GM06990 (cell line): ENCODE measurements around the gene ZNF771.
A peak's percentile ranks its signal among the peaks of the same experiment; 100 is the strongest.

Source experiments
- DNase-seq: peaks from one replicate; pipeline ENCODE4 v3.0.0-alpha.2; 2011; ENCODE audit not compliant: insufficient read length; ENCODE audit errors: extremely low read depth
- H3K27me3 ChIP-seq: replicated peaks from 2 replicates; pipeline ENCODE4 v1.6.0; 2011; ENCODE audit warnings: low read length; ENCODE audit not compliant: control insufficient read depth, insufficient read depth
- H3K36me3 ChIP-seq: 2 replicates; pipeline ENCODE4 v1.5.1; 2011; ENCODE audit warnings: low read length; ENCODE audit not compliant: control insufficient read depth, insufficient read depth
- H3K4me3 ChIP-seq: replicated peaks from 2 replicates; pipeline ENCODE4 v1.5.1; 2011; ENCODE audit warnings: low read depth, mild to moderate bottlenecking, control low read depth, low read length
- CTCF ChIP-seq: IDR thresholded peaks from 2 replicates; pipeline ENCODE4 v1.5.1; 2011; ENCODE audit warnings: low read length, control low read depth, mild to moderate bottlenecking, inconsistent platforms; ENCODE audit not compliant: insufficient read depth, poor library complexity, severe bottlenecking

The ZNF771 gene

DNA sequence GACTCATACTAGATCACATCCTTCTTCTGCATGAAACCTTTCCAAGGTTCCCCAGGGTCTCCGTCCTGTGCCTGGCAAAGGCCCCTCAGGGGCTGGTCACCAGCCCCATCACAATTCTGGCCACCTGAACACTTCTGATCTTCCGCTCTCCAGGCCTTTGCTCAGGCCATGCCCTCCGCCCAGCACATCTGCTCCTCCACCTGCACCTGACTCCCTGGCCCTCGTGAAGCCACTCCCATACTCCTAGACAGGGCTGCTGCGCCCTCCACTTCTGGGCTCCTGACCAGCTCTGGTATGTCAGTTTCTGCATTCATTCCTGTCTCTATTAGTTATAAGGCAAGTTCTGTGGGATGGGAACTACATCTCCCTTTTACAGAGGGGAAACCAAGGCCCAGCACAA is 34.7 kb upstream of the ZNF771 start:
- DNase-seq, result no peak
- Histone ChIP-seq H3K27me3 (no peaks in the 10 kb centered on the region), H3K4me3 (no peak overlapping the region), H3K36me3 (no peaks in the 10 kb centered on the region; the same call in 1 of the 2 replicates)
- no peak for TF ChIP-seq CTCF

DNA sequence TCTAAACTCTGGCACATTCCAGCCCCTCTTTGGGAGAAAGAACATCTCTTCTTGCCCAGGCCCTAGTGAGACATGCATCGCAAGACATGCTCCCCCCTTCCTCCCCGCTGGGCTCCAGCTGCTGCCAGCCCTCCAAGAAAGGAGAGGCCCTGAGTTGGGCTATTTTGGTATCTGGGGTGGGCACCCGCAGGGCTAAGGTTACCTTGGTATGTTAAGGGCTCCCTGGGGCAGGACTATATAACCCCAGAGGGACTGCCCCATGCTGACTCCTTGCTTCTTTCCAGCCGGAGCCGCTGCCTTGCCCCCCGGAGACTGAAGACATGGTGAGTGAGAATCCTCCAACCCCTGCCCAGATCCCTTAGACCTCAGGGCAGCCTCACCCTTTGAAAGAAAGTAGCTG is 32.9 kb upstream of the ZNF771 start, which contains the start of gene MYL11:
TSS of gene MYL11 (plus strand) at position 265 of the 400 bp plus-strand sequence. CDS start at position 321, 56 bp downstream.
- no peaks in the 10 kb centered on the region; the same call in 1 of the 2 replicates for H3K36me3 ChIP-seq

GRCh38 chr16:30375864-30376263 is 31.5 kb upstream of the ZNF771 start:
- Histone ChIP-seq H3K36me3 (peaks cover 4% of the 10 kb centered on the region; the same call in 1 of the 2 replicates), H3K4me3 (no peak overlapping the region), H3K27me3 (no peaks in the 10 kb centered on the region)
- DNase-seq, result no peak
- TF ChIP-seq CTCF, result no peak

More for the DNA sequence above, 32.9 kb upstream of the ZNF771 start, which contains the start of gene MYL11:
- TF ChIP-seq CTCF, result no peak
- Histone ChIP-seq H3K4me3 (no peak within 1 kb of the TSS), H3K27me3 (no peaks in the 10 kb centered on the region)
- DNase-seq, result no peak

- no peak overlapping the region for H3K4me3 ChIP-seq
- DNase-seq, result no peak
- no peak for TF ChIP-seq CTCF
- no peaks in the 10 kb centered on the region for H3K27me3 ChIP-seq
- H3K36me3 ChIP-seq, result peaks cover 6% of the 10 kb centered on the region; the same call in 1 of the 2 replicates
These were observed 30.9 kb upstream of the ZNF771 start for GRCh38 chr16:30376461-30376902.

- TF ChIP-seq CTCF, result no peak
- DNase-seq, result no peak
- Histone ChIP-seq H3K27me3 (no peaks in the 10 kb centered on the region), H3K4me3 (peak overlapping the region; percentile 67), H3K36me3 (peaks cover 6% of the 10 kb centered on the region)
These were observed 30.2 kb upstream of the ZNF771 start for GRCh38 chr16:30377050-30377811.
